HepG2 (cell line): Measurements from ENCODE around the gene CENPB. TPM values are rescaled to one million over a fixed set of nuclear protein-coding genes. Genes with fewer than 3 reads are reported as not detected.

ENCODE experiments used
- CENPT ChIP-seq: sonication (generic); formaldehyde crosslinking; IDR thresholded peaks from 2 replicates; pipeline ENCODE4 v1.8.0; 2022; ENCODE audit warnings: low read depth, mild to moderate bottlenecking, moderate library complexity, missing genetic modification reagents
- EEA1 ChIP-seq: sonication (generic); formaldehyde crosslinking; IDR thresholded peaks from 2 replicates; pipeline ENCODE4 v1.5.1; 2020; ENCODE audit warnings: mild to moderate bottlenecking, missing genetic modification reagents, borderline replicate concordance
- FOSL2 ChIP-seq: sonication (generic); formaldehyde crosslinking; IDR thresholded peaks from 2 replicates; pipeline ENCODE4 v1.4.0; 2020; ENCODE audit warnings: missing genetic modification reagents
- GATAD2A ChIP-seq: IDR thresholded peaks from 2 replicates; pipeline ENCODE4 v1.6.1; 2016
- HNF4A ChIP-seq: sonication (generic); formaldehyde crosslinking; IDR thresholded peaks from 2 replicates; pipeline ENCODE4 v1.4.0; 2020; ENCODE audit warnings: missing genetic modification reagents
- NR2F2 ChIP-seq: IDR thresholded peaks from 2 replicates; pipeline ENCODE4 v1.6.1; 2012; ENCODE audit warnings: low read depth, inconsistent platforms, borderline replicate concordance
- RFX5 ChIP-seq: IDR thresholded peaks from 2 replicates; pipeline ENCODE4 v1.6.1; 2011; ENCODE audit warnings: low read depth, low read length, improper control_type of control experiment
- TBL1XR1 ChIP-seq: fragments of 150-350 bp; IDR thresholded peaks from 2 replicates; pipeline ENCODE4 v1.6.1; 2014; ENCODE audit warnings: borderline replicate concordance, low read length; ENCODE audit not compliant: partially characterized antibody
- TBP ChIP-seq: sonication (generic); formaldehyde crosslinking; IDR thresholded peaks from 2 replicates; pipeline ENCODE4 v1.5.0; 2020; ENCODE audit warnings: missing genetic modification reagents
- TCF7L2 ChIP-seq: IDR thresholded peaks from 2 replicates; pipeline ENCODE4 v1.6.1; 2011; ENCODE audit warnings: mild to moderate bottlenecking, low read depth, low read length, moderate library complexity
- THYN1 ChIP-seq: sonication (generic); formaldehyde crosslinking; IDR thresholded peaks from 2 replicates; pipeline ENCODE4 v1.8.1; 2023; ENCODE audit warnings: low read depth, mild to moderate bottlenecking, moderate library complexity, missing genetic modification reagents, borderline replicate concordance
- XRCC5 ChIP-seq: fragments of 200-400 bp; formaldehyde crosslinking; optimal IDR thresholded peaks from 2 replicates; pipeline ENCODE3; 2017; ENCODE audit warnings: mild to moderate bottlenecking, low read length
- ZBTB42 ChIP-seq: sonication (generic); formaldehyde crosslinking; IDR thresholded peaks from 2 replicates; pipeline ENCODE4 v1.5.0; 2020; ENCODE audit warnings: mild to moderate bottlenecking, missing genetic modification reagents
- ZFAT ChIP-seq: sonication (generic); formaldehyde crosslinking; conservative IDR thresholded peaks from 2 replicates; pipeline ENCODE4 v1.8.1; 2023; ENCODE audit warnings: missing genetic modification reagents, inconsistent platforms
- ZFP91 ChIP-seq: sonication (generic); formaldehyde crosslinking; IDR thresholded peaks from 2 replicates; pipeline ENCODE4 v1.9.0; 2022; ENCODE audit warnings: missing genetic modification reagents, mild to moderate bottlenecking, borderline replicate concordance
- ZNF282 ChIP-seq: fragments of 450-650 bp; IDR thresholded peaks from 2 replicates; pipeline ENCODE4 v1.6.1; 2018; ENCODE audit not compliant: partially characterized antibody
- ZNF296 ChIP-seq: sonication (generic); formaldehyde crosslinking; conservative IDR thresholded peaks from 2 replicates; pipeline ENCODE4 v1.5.0; 2020; ENCODE audit warnings: mild to moderate bottlenecking, missing genetic modification reagents
- ZNF329 ChIP-seq: sonication (generic); formaldehyde crosslinking; IDR thresholded peaks from 2 replicates; pipeline ENCODE4 v1.9.0; 2021; ENCODE audit warnings: low read depth, mild to moderate bottlenecking, missing genetic modification reagents
- ZNF333 ChIP-seq: sonication (generic); formaldehyde crosslinking; IDR thresholded peaks from 2 replicates; pipeline ENCODE4 v1.4.0; 2020; ENCODE audit warnings: mild to moderate bottlenecking, missing genetic modification reagents, borderline replicate concordance
- ZNF350 ChIP-seq: sonication (generic); formaldehyde crosslinking; IDR thresholded peaks from 2 replicates; pipeline ENCODE4 v1.4.0; 2020; ENCODE audit warnings: mild to moderate bottlenecking, low read depth, missing genetic modification reagents, borderline replicate concordance
- ZNF431 ChIP-seq: sonication (generic); formaldehyde crosslinking; IDR thresholded peaks from 2 replicates; pipeline ENCODE4 v1.9.0; 2022; ENCODE audit warnings: missing genetic modification reagents, low read depth, mild to moderate bottlenecking, borderline replicate concordance
- ZNF44 ChIP-seq: sonication (generic); formaldehyde crosslinking; IDR thresholded peaks from 2 replicates; pipeline ENCODE4 v1.5.1; 2020; ENCODE audit warnings: mild to moderate bottlenecking, missing genetic modification reagents
- ZNF629 ChIP-seq: sonication (generic); formaldehyde crosslinking; conservative IDR thresholded peaks from 2 replicates; pipeline ENCODE4 v1.5.0; 2020; ENCODE audit warnings: missing genetic modification reagents
- ZNF703 ChIP-seq: sonication (generic); formaldehyde crosslinking; IDR thresholded peaks from 2 replicates; pipeline ENCODE4 v1.5.1; 2020; ENCODE audit warnings: missing genetic modification reagents, mild to moderate bottlenecking, moderate library complexity, borderline replicate concordance
- ZNF883 ChIP-seq: sonication (generic); formaldehyde crosslinking; IDR thresholded peaks from 2 replicates; pipeline ENCODE4 v1.5.1; 2020; ENCODE audit warnings: mild to moderate bottlenecking, missing genetic modification reagents; ENCODE audit errors: not compliant biosample characterization
- polyA plus RNA-seq, 8 experiments: library from polyadenylated mRNA; depleted of rRNA in 3 of 8; stranded (reverse) in 7 of 8; unstranded in 1 of 8; fragments of >200 nt; fragmentation: Illumina TruSeq in 4 of 8; extraction: Trizol in 4 of 8; gene quantifications; 2 replicates each; pipeline versions ENCODE4 v1.2.1 to v1.2.3, GENCODE V29; 2011 to 2016; ENCODE audit warnings: low read depth in 4 of 8, missing spikeins in 1 of 8, mixed read lengths in 1 of 8; ENCODE audit not compliant: insufficient read depth in 1 of 8
- total RNA-seq, 5 experiments: library from RNA; depleted of rRNA; stranded (reverse); fragments of >200 nt; fragmentation: Illumina TruSeq; extraction: Trizol; gene quantifications; 2 replicates each; pipeline ENCODE4 v1.2.3, GENCODE V29; 2016; ENCODE audit warnings: low read depth in 1 of 5
- TF ChIP-seq, protein P1 (sequence below): sonication (generic); formaldehyde crosslinking; IDR thresholded peaks from 2 replicates; pipeline ENCODE4 v1.4.0; 2020; ENCODE audit warnings: missing genetic modification reagents, borderline replicate concordance
- TF ChIP-seq, protein P2 (sequence below): IDR thresholded peaks from 2 replicates; pipeline ENCODE4 v1.6.1; 2016; ENCODE audit warnings: control low read depth
- TF ChIP-seq, protein P3 (sequence below): IDR thresholded peaks from 2 replicates; pipeline ENCODE4 v1.6.1; 2016; ENCODE audit warnings: mild to moderate bottlenecking, missing biosample characterization, missing genetic modification reagents

CENPB gene
- total and polyA plus RNA-seq, 2 of the 13 experiments (the other 11 are each of a cell fraction or from before 2014, with no cell fraction given), result 10.4 to 54.5 TPM

DNA sequence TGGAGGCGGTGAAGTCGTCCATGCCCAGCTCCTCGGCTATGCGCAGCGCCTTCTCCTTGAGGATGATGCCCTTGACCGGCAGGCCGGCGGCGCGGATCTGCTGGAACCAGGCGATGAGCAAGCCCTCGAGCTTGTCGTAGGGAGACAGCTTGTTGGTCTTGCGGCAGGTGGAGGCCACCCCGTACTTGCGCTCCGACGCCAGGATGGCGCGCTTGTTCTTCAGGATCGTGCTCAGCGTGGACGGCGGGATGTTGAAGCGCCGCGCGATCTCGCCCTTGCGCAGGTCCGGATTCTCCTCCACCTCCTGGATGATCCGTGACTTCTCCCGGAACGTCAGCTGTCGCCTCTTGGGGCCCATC lies 435 bp downstream of the CENPB start (continued):
- TF ChIP-seq, protein P1, sequence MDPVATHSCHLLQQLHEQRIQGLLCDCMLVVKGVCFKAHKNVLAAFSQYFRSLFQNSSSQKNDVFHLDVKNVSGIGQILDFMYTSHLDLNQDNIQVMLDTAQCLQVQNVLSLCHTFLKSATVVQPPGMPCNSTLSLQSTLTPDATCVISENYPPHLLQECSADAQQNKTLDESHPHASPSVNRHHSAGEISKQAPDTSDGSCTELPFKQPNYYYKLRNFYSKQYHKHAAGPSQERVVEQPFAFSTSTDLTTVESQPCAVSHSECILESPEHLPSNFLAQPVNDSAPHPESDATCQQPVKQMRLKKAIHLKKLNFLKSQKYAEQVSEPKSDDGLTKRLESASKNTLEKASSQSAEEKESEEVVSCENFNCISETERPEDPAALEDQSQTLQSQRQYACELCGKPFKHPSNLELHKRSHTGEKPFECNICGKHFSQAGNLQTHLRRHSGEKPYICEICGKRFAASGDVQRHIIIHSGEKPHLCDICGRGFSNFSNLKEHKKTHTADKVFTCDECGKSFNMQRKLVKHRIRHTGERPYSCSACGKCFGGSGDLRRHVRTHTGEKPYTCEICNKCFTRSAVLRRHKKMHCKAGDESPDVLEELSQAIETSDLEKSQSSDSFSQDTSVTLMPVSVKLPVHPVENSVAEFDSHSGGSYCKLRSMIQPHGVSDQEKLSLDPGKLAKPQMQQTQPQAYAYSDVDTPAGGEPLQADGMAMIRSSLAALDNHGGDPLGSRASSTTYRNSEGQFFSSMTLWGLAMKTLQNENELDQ (CRISPR knock-in tag), result no peak
- TF ChIP-seq THYN1 (CRISPR knock-in tag), result no peak
- no peak for TF ChIP-seq ZBTB42 (CRISPR knock-in tag)
- no peak for TF ChIP-seq ZNF333
- no peak for TF ChIP-seq ZNF431 (CRISPR knock-in tag)
- TF ChIP-seq ZNF629 (CRISPR knock-in tag), result no peak
- no peak for TF ChIP-seq TCF7L2
- TF ChIP-seq TBP (CRISPR knock-in tag), result no peak
- no peak for TF ChIP-seq XRCC5
- TF ChIP-seq ZNF703 (CRISPR knock-in tag), result no peak
- TF ChIP-seq, protein P2, sequence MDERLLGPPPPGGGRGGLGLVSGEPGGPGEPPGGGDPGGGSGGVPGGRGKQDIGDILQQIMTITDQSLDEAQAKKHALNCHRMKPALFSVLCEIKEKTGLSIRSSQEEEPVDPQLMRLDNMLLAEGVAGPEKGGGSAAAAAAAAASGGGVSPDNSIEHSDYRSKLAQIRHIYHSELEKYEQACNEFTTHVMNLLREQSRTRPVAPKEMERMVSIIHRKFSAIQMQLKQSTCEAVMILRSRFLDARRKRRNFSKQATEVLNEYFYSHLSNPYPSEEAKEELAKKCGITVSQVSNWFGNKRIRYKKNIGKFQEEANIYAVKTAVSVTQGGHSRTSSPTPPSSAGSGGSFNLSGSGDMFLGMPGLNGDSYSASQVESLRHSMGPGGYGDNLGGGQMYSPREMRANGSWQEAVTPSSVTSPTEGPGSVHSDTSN (CRISPR knock-in tag), result no peak
- no peak for TF ChIP-seq NR2F2
- TF ChIP-seq TBL1XR1, result no peak
- TF ChIP-seq ZNF329 (CRISPR knock-in tag), result no peak; the same call in 1 of the 2 replicates
- peak; percentile 57; the same call in 1 of the 2 replicates for TF ChIP-seq CENPT (CRISPR knock-in tag)
- 0 out of 2 replicates have a peak, but pooled peaks have one; percentile 4 for TF ChIP-seq EEA1 (CRISPR knock-in tag)
- TF ChIP-seq GATAD2A, result no peak
- no peak for TF ChIP-seq ZNF282
- no peak for TF ChIP-seq ZNF44 (CRISPR knock-in tag)
- TF ChIP-seq ZFAT (CRISPR knock-in tag), result no peak
- no peak for TF ChIP-seq HNF4A (CRISPR knock-in tag)
- TF ChIP-seq ZNF350 (CRISPR knock-in tag), result no peak
- TF ChIP-seq RFX5, result no peak
- TF ChIP-seq ZNF883 (CRISPR knock-in tag), result no peak
- TF ChIP-seq ZNF296, result no peak
- TF ChIP-seq, protein P3, sequence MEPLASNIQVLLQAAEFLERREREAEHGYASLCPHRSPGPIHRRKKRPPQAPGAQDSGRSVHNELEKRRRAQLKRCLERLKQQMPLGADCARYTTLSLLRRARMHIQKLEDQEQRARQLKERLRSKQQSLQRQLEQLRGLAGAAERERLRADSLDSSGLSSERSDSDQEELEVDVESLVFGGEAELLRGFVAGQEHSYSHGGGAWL, result peak; percentile 21; the same call in 1 of the 2 replicates
- 0 out of 2 replicates have a peak, but pooled peaks have one; percentile 1 for TF ChIP-seq ZFP91
- 0 out of 2 replicates have a peak, but pooled peaks have one; percentile 5 for TF ChIP-seq FOSL2 (CRISPR knock-in tag)
